CD4-positive, CD25-positive, alpha-beta regulatory T cell (primary cell): ENCODE measurements around the gene PBX3. TPM values are rescaled to one million over a fixed set of nuclear protein-coding genes. Genes with fewer than 3 reads are reported as not detected.
A peak's percentile ranks its signal among the peaks of the same experiment; 100 is the strongest.

Experiments used
- ATAC-seq, 2 donors: fragments of 150-1000 bp; cut with Tn5 transposase; one replicate each; pipeline ENCODE4 v1.10.0; 2021; ENCODE audit warnings: low read depth in 2 of 2, moderate number of reproducible peaks in 2 of 2, moderate library complexity in 1 of 2
- DNase-seq, 3 donors: peaks; one replicate each; pipeline versions ENCODE4 v3.0.0 to v3.0.0-alpha.2; 2012 to 2022; ENCODE audit warnings: mixed read lengths in 1 of 3
- H3K27ac ChIP-seq: one replicate; pipeline ENCODE4 v1.7.0; 2013; ENCODE audit warnings: mild to moderate bottlenecking, low read length; ENCODE audit not compliant: insufficient read depth, poor library complexity, severe bottlenecking
- H3K27me3 ChIP-seq: one replicate; pipeline ENCODE4 v1.7.0; 2013; ENCODE audit warnings: low read length; ENCODE audit not compliant: control insufficient read depth, insufficient read depth
- H3K36me3 ChIP-seq: one replicate; pipeline ENCODE4 v1.7.0; 2013; ENCODE audit warnings: mild to moderate bottlenecking, low read length, moderate library complexity; ENCODE audit not compliant: control insufficient read depth, insufficient read depth
- H3K4me1 ChIP-seq: 2 replicates; pipeline ENCODE4 v1.7.0; 2013; ENCODE audit warnings: mild to moderate bottlenecking, low read length; ENCODE audit not compliant: insufficient read depth, control insufficient read depth, poor library complexity, severe bottlenecking
- H3K4me3 ChIP-seq: one replicate; pipeline ENCODE4 v1.7.0; 2013; ENCODE audit warnings: low read depth, mild to moderate bottlenecking, low read length, moderate library complexity
- H3K9me3 ChIP-seq, 2 experiments: 1 replicate in 1 of 2; 2 replicates in 1 of 2; pipeline ENCODE4 v1.7.0; 2013; ENCODE audit warnings: low read length in 2 of 2, mild to moderate bottlenecking in 1 of 2, moderate library complexity in 1 of 2; ENCODE audit not compliant: control insufficient read depth in 2 of 2
- H3K27ac Mint-ChIP-seq, 3 donors: one replicate each; pipeline ENCODE4 v1.8.0; 2020 to 2022; ENCODE audit warnings: mild to moderate bottlenecking in 3 of 3, mixed read lengths in 3 of 3, moderate library complexity in 2 of 3
- H3K27me3 Mint-ChIP-seq: one replicate; pipeline ENCODE4 v1.8.0; 2022; ENCODE audit warnings: mild to moderate bottlenecking, mixed read lengths
- H3K36me3 Mint-ChIP-seq: one replicate; pipeline ENCODE4 v1.8.0; 2020; ENCODE audit warnings: mixed read lengths
- H3K4me1 Mint-ChIP-seq, 4 donors: one replicate each; pipeline ENCODE4 v1.8.0; 2020 to 2022; ENCODE audit warnings: mixed read lengths in 4 of 4, mild to moderate bottlenecking in 1 of 4
- H3K4me3 Mint-ChIP-seq, 4 donors: one replicate each; pipeline ENCODE4 v1.8.0; 2020 to 2022; ENCODE audit warnings: mild to moderate bottlenecking in 4 of 4, mixed read lengths in 4 of 4, moderate library complexity in 3 of 4
- H3K9me3 Mint-ChIP-seq, 7 donors: one replicate each; pipeline ENCODE4 v1.8.0; 2020 to 2022; ENCODE audit warnings: mixed read lengths in 7 of 7, mild to moderate bottlenecking in 3 of 7, moderate library complexity in 2 of 7
- polyA plus RNA-seq, 4 donors: library from polyadenylated mRNA; unstranded; fragments of 300-500 nt; fragmentation: Illumina TruSeq; gene quantifications; one replicate each; pipeline ENCODE4 v1.2.3, GENCODE V29; 2021
- total RNA-seq: library from RNA; stranded (reverse); gene quantifications from one replicate; pipeline ENCODE4 v1.2.3, GENCODE V29; 2022

PBX3 gene
- total and polyA plus RNA-seq, 5 donors from 2014 or later: 3.7 to 18.3 (median 4.7) TPM

DNA sequence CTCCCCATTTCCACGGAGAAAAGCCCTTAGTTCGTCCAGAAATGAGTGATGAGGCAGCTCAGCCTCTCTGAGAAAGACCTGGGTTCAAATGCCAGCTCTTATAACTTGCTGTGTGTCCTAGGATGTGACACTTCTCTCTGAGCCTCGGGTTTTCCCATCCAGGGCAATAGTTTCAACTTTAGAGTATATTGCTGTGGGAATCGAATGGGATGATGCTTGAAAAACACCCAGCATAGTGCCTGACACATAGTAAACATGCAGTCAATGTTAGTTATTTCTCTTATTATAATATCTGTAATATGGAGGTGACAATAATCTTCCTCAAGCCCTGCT lies 39.7 kb upstream of the PBX3 start:
- no peaks in the 10 kb centered on the region for H3K27me3 ChIP-seq
- peak overlapping the region; percentile 75 for H3K27ac ChIP-seq
- H3K4me1 Mint-ChIP-seq: peaks cover 19 to 53% (median 30%) of the 10 kb centered on the region in 4 donors
- H3K9me3 ChIP-seq: no peaks in the 10 kb centered on the region
- peak overlapping the region; percentile 69 to 86 (median 86) for H3K27ac Mint-ChIP-seq
- no peaks in the 10 kb centered on the region for H3K36me3 ChIP-seq
- peaks cover 11% of the 10 kb centered on the region for H3K36me3 Mint-ChIP-seq
- H3K9me3 Mint-ChIP-seq: no peaks in the 10 kb centered on the region
- peaks cover 18% of the 10 kb centered on the region for H3K4me1 ChIP-seq
- ATAC-seq: no peak
- H3K4me3 ChIP-seq: peak overlapping the region; percentile 77
- H3K4me3 Mint-ChIP-seq: peak overlapping the region; percentile 86 to 91 (median 88)
- no peak for DNase-seq
- H3K27me3 Mint-ChIP-seq: no peaks in the 10 kb centered on the region

DNA sequence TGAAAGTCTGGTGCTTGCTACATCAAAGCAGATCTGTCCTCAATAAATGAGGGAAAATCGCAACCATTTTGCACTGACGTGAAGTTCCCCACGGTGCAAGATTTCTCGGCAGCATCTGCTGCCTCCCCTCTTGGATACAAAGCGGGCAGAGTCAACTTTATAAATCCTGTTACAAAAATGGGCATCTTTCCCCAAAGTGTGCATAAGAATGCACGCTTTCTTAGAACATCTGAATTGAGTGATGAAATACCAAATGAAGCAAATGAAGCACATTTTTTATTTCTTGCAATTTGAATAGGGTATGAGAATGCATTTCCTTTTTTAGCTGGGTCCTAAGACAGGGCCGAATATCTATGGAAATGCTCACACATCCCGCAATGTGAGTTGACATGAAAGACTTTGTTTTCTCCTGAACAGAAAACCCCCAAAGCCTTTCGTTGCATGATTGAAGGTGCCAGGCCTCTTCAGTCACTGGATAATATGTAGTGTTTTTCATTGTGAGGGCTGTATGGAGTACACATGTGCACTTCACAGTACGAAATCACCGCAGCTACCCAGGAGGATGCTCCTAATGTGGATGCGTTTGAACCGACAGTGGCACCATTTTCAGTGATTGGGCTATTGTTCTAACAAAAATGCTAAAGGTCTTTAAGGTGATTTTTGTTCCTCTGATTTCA lies 20.6 kb upstream of the PBX3 start:
- Histone ChIP-seq H3K27me3 (peaks cover 2% of the 10 kb centered on the region), H3K9me3 (no peaks in the 10 kb centered on the region), H3K4me1 (no peaks in the 10 kb centered on the region), H3K27ac (no peak overlapping the region), H3K36me3 (no peaks in the 10 kb centered on the region), H3K4me3 (no peak overlapping the region)
- Mint-ChIP-seq H3K4me1 (no peaks in the 10 kb centered on the region), H3K27me3 (peaks cover 6% of the 10 kb centered on the region), H3K27ac (no peak overlapping the region), H3K4me3 (no peak overlapping the region), H3K36me3 (no peaks in the 10 kb centered on the region), H3K9me3 (peaks cover 0 to 3% (median 0%) of the 10 kb centered on the region in 7 donors)
- DNase-seq (no peak), ATAC-seq (no peak)

DNA sequence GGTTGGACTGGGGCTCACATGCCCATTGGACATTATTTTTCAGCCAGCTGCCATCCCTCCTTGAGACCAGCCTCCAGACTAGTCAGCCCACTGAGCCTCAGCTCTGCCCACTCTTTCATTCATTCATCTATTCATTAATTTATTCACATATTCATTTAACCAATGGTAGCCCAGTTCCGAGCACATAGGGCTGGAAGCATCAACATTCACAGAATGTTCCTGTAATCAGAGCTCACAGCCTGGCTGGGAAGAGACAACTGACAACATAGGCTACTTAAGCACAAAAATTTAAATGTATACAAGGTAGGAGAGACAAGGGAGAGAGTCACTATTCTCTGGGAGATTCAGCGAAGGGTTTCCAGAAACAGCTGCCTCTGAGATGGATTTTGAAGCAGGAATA lies 17.0 kb upstream of the PBX3 start:
- Histone ChIP-seq H3K27ac (no peak overlapping the region), H3K4me1 (no peaks in the 10 kb centered on the region), H3K9me3 (no peaks in the 10 kb centered on the region), H3K36me3 (no peaks in the 10 kb centered on the region), H3K27me3 (peaks cover 4% of the 10 kb centered on the region), H3K4me3 (no peak overlapping the region)
- Mint-ChIP-seq H3K4me3 (peak overlapping the region in 1 of 4 donors; percentile 10), H3K36me3 (no peaks in the 10 kb centered on the region), H3K27me3 (peaks cover 15% of the 10 kb centered on the region), H3K27ac (no peak overlapping the region), H3K4me1 (no peaks in the 10 kb centered on the region), H3K9me3 (peaks cover 0 to 2% (median 0%) of the 10 kb centered on the region in 7 donors)
- no peak for DNase-seq
- no peak for ATAC-seq

DNA sequence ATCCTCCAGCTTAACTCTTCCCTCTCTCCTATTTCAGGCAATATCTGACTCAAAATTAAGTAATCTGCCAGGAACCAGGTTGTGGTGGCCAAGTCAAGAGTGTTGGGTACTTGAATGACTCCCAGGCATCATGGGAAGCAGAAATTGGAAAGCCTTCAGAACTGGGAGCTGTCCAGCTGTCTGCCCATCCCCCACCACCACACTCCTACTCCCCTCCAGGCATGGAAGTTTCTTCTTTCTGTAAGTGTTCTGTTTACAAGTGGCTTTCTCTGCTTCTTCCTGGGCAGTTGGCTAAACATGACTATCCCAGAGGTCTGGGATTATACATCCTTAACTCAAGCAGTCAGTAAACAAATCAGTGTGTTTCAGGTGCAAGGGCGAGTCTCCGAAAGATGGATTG lies 14.6 kb upstream of the PBX3 start:
- Mint-ChIP-seq H3K4me3 (no peak overlapping the region), H3K9me3 (peaks cover 0 to 2% (median 0%) of the 10 kb centered on the region in 7 donors), H3K4me1 (no peaks in the 10 kb centered on the region), H3K36me3 (no peaks in the 10 kb centered on the region), H3K27ac (peak overlapping the region in 1 of 3 donors; percentile 96), H3K27me3 (peaks cover 28% of the 10 kb centered on the region)
- Histone ChIP-seq H3K36me3 (no peaks in the 10 kb centered on the region), H3K4me3 (no peak overlapping the region), H3K27me3 (peaks cover 2% of the 10 kb centered on the region), H3K9me3 (no peaks in the 10 kb centered on the region), H3K4me1 (no peaks in the 10 kb centered on the region), H3K27ac (no peak overlapping the region)
- DNase-seq: no peak
- no peak for ATAC-seq

DNA sequence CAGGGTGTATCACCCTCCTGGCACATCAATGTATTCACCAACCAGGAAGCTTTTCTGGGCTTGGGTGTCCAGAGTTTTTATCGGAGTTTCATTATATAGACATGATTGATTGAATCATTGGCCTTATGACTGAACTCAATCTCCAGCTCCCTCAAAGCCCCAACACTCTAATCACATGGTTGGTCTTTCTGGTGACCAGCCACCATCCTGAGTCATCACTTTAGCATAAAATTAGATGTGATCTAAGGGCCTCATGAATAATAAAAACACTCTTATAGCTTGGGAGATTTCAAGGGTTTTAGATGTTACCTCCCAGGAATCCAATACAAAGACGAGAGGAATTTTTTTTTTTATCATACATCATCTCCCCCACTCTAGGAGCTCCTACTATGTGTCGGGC lies 7.7 kb upstream of the PBX3 start:
- DNase-seq (no peak), ATAC-seq (no peak)
- peaks cover 0 to 1% (median 0%) of the 10 kb centered on the region in 7 donors for H3K9me3 Mint-ChIP-seq
- H3K36me3 Mint-ChIP-seq: no peaks in the 10 kb centered on the region
- H3K27ac Mint-ChIP-seq: peak overlapping the region in 1 of 3 donors; percentile 43
- peaks cover 0 to 2% (median under 1%) of the 10 kb centered on the region in 4 donors for H3K4me1 Mint-ChIP-seq
- no peak overlapping the region for H3K27ac ChIP-seq
- no peak overlapping the region for H3K4me3 Mint-ChIP-seq
- no peaks in the 10 kb centered on the region for H3K27me3 ChIP-seq
- H3K9me3 ChIP-seq: no peaks in the 10 kb centered on the region
- H3K27me3 Mint-ChIP-seq: peaks cover 35% of the 10 kb centered on the region
- H3K36me3 ChIP-seq: no peaks in the 10 kb centered on the region
- H3K4me3 ChIP-seq: no peak overlapping the region
- H3K4me1 ChIP-seq: no peaks in the 10 kb centered on the region

DNA sequence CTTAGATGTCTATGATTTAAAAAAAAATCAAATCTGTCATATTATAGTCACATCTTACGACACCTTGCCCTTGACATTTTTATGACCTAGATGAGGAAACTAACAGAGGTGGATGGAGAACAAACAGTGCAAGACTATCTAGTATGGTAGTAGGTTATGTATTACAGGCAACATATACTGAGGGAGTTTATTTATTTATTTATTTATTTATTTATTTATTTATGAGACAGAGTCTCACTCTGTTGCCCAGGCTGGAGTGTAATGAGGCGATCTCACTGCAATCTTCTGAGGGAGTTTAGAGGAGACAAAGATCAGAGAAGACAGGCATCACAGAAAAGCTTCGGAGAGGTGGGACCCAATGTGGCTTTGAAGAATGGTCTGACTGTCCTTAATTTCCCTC lies 4.5 kb upstream of the PBX3 start:
- H3K36me3 ChIP-seq: no peaks in the 10 kb centered on the region
- no peak for ATAC-seq
- H3K9me3 ChIP-seq: no peaks in the 10 kb centered on the region
- no peak overlapping the region for H3K4me3 ChIP-seq
- no peak overlapping the region for H3K27ac ChIP-seq
- no peaks in the 10 kb centered on the region for H3K27me3 ChIP-seq
- DNase-seq: no peak
- H3K27me3 Mint-ChIP-seq: peaks cover 35% of the 10 kb centered on the region
- H3K4me1 ChIP-seq: peaks cover 7% of the 10 kb centered on the region
- peaks cover 0 to 19% (median 6%) of the 10 kb centered on the region in 4 donors for H3K4me1 Mint-ChIP-seq
- no peak overlapping the region for H3K4me3 Mint-ChIP-seq
- H3K9me3 Mint-ChIP-seq: peaks cover 0 to 2% (median 0%) of the 10 kb centered on the region in 7 donors
- H3K36me3 Mint-ChIP-seq: no peaks in the 10 kb centered on the region
- no peak overlapping the region for H3K27ac Mint-ChIP-seq

DNA sequence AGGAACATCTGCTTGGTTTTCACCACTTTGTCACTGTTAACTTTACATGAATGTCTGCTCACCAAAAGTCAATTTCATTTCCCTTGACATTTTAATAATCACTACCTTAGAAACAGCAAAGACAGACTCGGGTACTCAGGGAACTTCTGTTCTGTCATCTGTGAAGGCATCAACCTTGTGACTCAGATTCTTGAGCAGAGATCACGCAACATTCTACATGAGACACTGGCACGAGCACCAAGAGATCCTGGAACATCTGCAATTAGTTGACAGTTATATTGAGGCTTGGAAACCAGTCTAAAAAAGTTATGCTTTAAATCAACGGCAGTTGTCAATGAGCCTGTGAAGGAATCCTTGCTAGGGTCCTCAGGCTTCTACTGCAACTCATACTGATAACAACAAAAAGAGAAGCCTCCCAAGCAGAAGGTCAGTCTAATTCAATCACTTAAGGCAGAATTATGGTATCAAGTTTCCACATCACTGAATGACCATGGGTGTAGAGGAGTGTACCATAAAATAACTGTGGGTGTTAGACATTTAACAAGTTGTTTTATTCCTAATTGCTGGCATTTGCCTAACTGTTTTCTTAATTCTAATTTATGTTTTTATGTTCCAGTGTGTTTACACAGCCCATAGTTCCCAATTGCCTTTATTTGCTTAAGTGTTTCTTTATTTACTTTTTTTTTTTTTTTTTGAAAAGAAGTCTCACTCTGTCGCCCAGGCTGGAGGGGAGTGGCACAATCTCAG lies 3.3 kb upstream of the PBX3 start:
- ATAC-seq (no peak), DNase-seq (no peak)
- Mint-ChIP-seq H3K27ac (no peak overlapping the region), H3K27me3 (peaks cover 31% of the 10 kb centered on the region), H3K9me3 (peaks cover 0 to 2% (median 0%) of the 10 kb centered on the region in 7 donors), H3K36me3 (no peaks in the 10 kb centered on the region), H3K4me3 (peak overlapping the region in 2 of 4 donors; percentile 35 to 94), H3K4me1 (peaks cover under 1 to 19% (median 9%) of the 10 kb centered on the region in 4 donors)
- no peak overlapping the region for H3K4me3 ChIP-seq
- H3K27ac ChIP-seq: no peak overlapping the region
- H3K9me3 ChIP-seq: no peaks in the 10 kb centered on the region
- peaks cover 16% of the 10 kb centered on the region for H3K4me1 ChIP-seq
- no peaks in the 10 kb centered on the region for H3K36me3 ChIP-seq
- H3K27me3 ChIP-seq: no peaks in the 10 kb centered on the region
